Superior temporal gyrus (tissue), 1 donor: ENCODE data around the gene MASP2.
"Not testable (repeated sequence)": the region's sequence is repeated elsewhere in the genome, so short reads cannot be mapped to it uniquely, and the experiment has no call there.

Experiments used
- DNase-seq: peaks from one replicate; pipeline ENCODE4 v3.0.0-alpha.2; 2016; ENCODE audit errors: extremely low spot score

MASP2 gene

GRCh38 chr1:11058595-11059154 lies 11.6 kb upstream of the MASP2 start:
- no peak for DNase-seq

GRCh38 chr1:11058026-11058425 lies 11.0 kb upstream of the MASP2 start:
- DNase-seq, result no peak

- DNase-seq, result no peak
Observed at GRCh38 chr1:11057477-11057876, 10.4 kb upstream of the MASP2 start.

GRCh38 chr1:11056504-11056903 lies 9.5 kb upstream of the MASP2 start:
- no peak for DNase-seq

GRCh38 chr1:11055676-11056075 lies 8.6 kb upstream of the MASP2 start:
- no peak for DNase-seq

GRCh38 chr1:11054666-11055065 lies 7.6 kb upstream of the MASP2 start:
- DNase-seq, result no peak

GRCh38 chr1:11054181-11054580 lies 7.1 kb upstream of the MASP2 start:
- DNase-seq, result no peak

GRCh38 chr1:11053758-11054137 lies 6.7 kb upstream of the MASP2 start:
- no peak for DNase-seq

GRCh38 chr1:11052839-11053757 lies 6.1 kb upstream of the MASP2 start:
- DNase-seq, result no peak

GRCh38 chr1:11051781-11052511 lies 4.9 kb upstream of the MASP2 start:
- no peak for DNase-seq

- DNase-seq, result not testable (repeated sequence)
Observed at GRCh38 chr1:11051121-11051520, 4.1 kb upstream of the MASP2 start.

GRCh38 chr1:11046270-11046566 lies 821 bp downstream of the MASP2 start:
- DNase-seq, result no peak

GRCh38 chr1:11045428-11046269 lies 1.4 kb downstream of the MASP2 start:
- no peak for DNase-seq

GRCh38 chr1:11044849-11045427 lies 2.1 kb downstream of the MASP2 start:
- no peak for DNase-seq

- DNase-seq, result no peak
Observed at GRCh38 chr1:11044086-11044848, 2.8 kb downstream of the MASP2 start.

- no peak for DNase-seq
Observed at GRCh38 chr1:11042995-11043874, 3.8 kb downstream of the MASP2 start.

- no peak for DNase-seq
Observed at GRCh38 chr1:11042065-11042464, 5.0 kb downstream of the MASP2 start.

- DNase-seq, result no peak
Observed at GRCh38 chr1:11041048-11041447, 6.0 kb downstream of the MASP2 start.

GRCh38 chr1:11040105-11040429 lies 7.0 kb downstream of the MASP2 start:
- DNase-seq, result not testable (repeated sequence)
